Thyroid gland (tissue), 4 donors: ENCODE data around the gene CDK5. TPM values are rescaled to one million over a fixed set of nuclear protein-coding genes. Genes with fewer than 3 reads are reported as not detected.

Source experiments
- DNase-seq, 2 donors: peaks; one replicate each; pipeline ENCODE4 v3.0.0-alpha.2; 2019
- H3K27ac ChIP-seq, 3 donors: fragments of 200-600 bp; sonication (generic); 1 replicate in 2 of 3; 2 replicates in 1 of 3; pipeline ENCODE4 v1.5.1; 2016 to 2019; ENCODE audit warnings: mild to moderate bottlenecking in 1 of 3, moderate library complexity in 1 of 3
- H3K27me3 ChIP-seq: fragments of 200-600 bp; sonication (generic); one replicate; pipeline ENCODE4 v1.5.1; 2019
- H3K36me3 ChIP-seq, 2 donors: fragments of 200-600 bp; sonication (generic); one replicate each; pipeline ENCODE4 v1.5.1; 2016 to 2019
- H3K4me1 ChIP-seq, 2 donors: fragments of 200-600 bp; sonication (generic); one replicate each; pipeline ENCODE4 v1.5.1; 2017 to 2019
- H3K4me3 ChIP-seq, 3 donors: fragments of 200-600 bp; sonication (generic); replicated peaks in 1 of 3; 1 replicate in 2 of 3; 2 replicates in 1 of 3; pipeline ENCODE4 v1.5.1; 2016; ENCODE audit warnings: mild to moderate bottlenecking in 1 of 3
- H3K9me3 ChIP-seq: fragments of 200-600 bp; sonication (generic); one replicate; pipeline ENCODE4 v1.5.1; 2017
- CTCF ChIP-seq, 6 experiments: fragments of 200-600 bp in 3 of 6; fragments of 450-650 bp in 3 of 6; sonication (generic) in 3 of 6; IDR thresholded peaks; one replicate each; pipeline ENCODE4 v1.5.1; 2016 to 2019; ENCODE audit warnings: antibody characterized with exemption in 6 of 6, mild to moderate bottlenecking in 2 of 6, inconsistent platforms in 1 of 6, moderate library complexity in 1 of 6
- POLR2A ChIP-seq, 2 donors: fragments of 450-650 bp; IDR thresholded peaks; one replicate each; pipeline ENCODE4 v1.6.1; 2017; ENCODE audit warnings: antibody characterized with exemption in 2 of 2, mild to moderate bottlenecking in 2 of 2, moderate library complexity in 1 of 2
- WGBS, 2 donors: methylation state at CpG; one replicate each; pipeline ENCODE4 v1.1.5; 2017; 5-methylcytosine and 5-hydroxymethylcytosine counted together
- intact Hi-C: fragments of 100-400 bp; cut with DNase I; formaldehyde crosslinking; loops from one replicate; pipeline ENCODE4 v1.15.1; 2023
- total RNA-seq, 4 donors: library from RNA; depleted of rRNA; stranded (reverse); fragments of >200 nt; gene quantifications; one replicate each; pipeline ENCODE4 v1.2.3, GENCODE V29; 2016

The CDK5 gene
- total RNA-seq, 4 donors from 2014 or later: 5.3 to 17.4 (median 9.6) TPM

GRCh38 chr7:151063212-151063561, 5.5 kb upstream of the CDK5 start:
- Histone ChIP-seq H3K4me3 (no peak overlapping the region), H3K27ac (peak overlapping the region in 1 of 3 donors; percentile 5), H3K27me3 (no peaks in the 10 kb centered on the region), H3K4me1 (peaks cover 26 to 36% of the 10 kb centered on the region in 2 donors), H3K36me3 (peaks cover 31 to 37% of the 10 kb centered on the region in 2 donors), H3K9me3 (no peaks in the 10 kb centered on the region)
- DNase-seq: no peak
- intact Hi-C loops: no loop called here
- 67 to 72% methylated on average over 3 to 6 of the region's 11 CpGs for WGBS, 2 donors
- TF ChIP-seq POLR2A (IDR thresholded peaks at IDR 0.05) (no peak), CTCF (IDR thresholded peaks at IDR 0.05) (no peak)

GRCh38 chr7:151062399-151063211, 4.9 kb upstream of the CDK5 start:
- intact Hi-C loops: no loop called here
- 64 to 70% methylated on average over 27 to 32 of the region's 43 CpGs for WGBS, 2 donors
- TF ChIP-seq CTCF (IDR thresholded peaks at IDR 0.05): no peak
- TF ChIP-seq POLR2A (IDR thresholded peaks at IDR 0.05): no peak
- peak overlapping the region in 1 of 3 donors; percentile 5 for H3K27ac ChIP-seq
- peaks cover 25 to 31% of the 10 kb centered on the region in 2 donors for H3K36me3 ChIP-seq
- no peaks in the 10 kb centered on the region for H3K9me3 ChIP-seq
- no peaks in the 10 kb centered on the region for H3K27me3 ChIP-seq
- DNase-seq: no peak
- no peak overlapping the region for H3K4me3 ChIP-seq
- H3K4me1 ChIP-seq: peaks cover 26 to 36% of the 10 kb centered on the region in 2 donors

- no peak overlapping the region for H3K4me3 ChIP-seq
- WGBS, 2 donors: 66 to 68% methylated on average over 4 to 10 of the region's 11 CpGs
- intact Hi-C loops: no loop called here
Measured at GRCh38 chr7:151062111-151062398, 4.4 kb upstream of the CDK5 start.

GRCh38 chr7:151061213-151062110, 3.8 kb upstream of the CDK5 start:
- intact Hi-C loops: no loop called here
- peak; percentile 75 to 90 for DNase-seq
- Histone ChIP-seq H3K36me3 (peaks cover 15 to 21% of the 10 kb centered on the region in 2 donors), H3K4me3 (no peak overlapping the region), H3K27me3 (no peaks in the 10 kb centered on the region), H3K27ac (peak overlapping the region; percentile 35 to 98 (median 58)), H3K4me1 (peaks cover 35 to 46% of the 10 kb centered on the region in 2 donors), H3K9me3 (no peaks in the 10 kb centered on the region)
- WGBS, 2 donors: 31 to 43% methylated on average over 32 to 33 of the region's 33 CpGs
- TF ChIP-seq CTCF (IDR thresholded peaks at IDR 0.05) (no peak), POLR2A (IDR thresholded peaks at IDR 0.05) (no peak)

More at GRCh38 chr7:151062111-151062398, 4.4 kb upstream of the CDK5 start:
- DNase-seq: no peak
- no peaks in the 10 kb centered on the region for H3K9me3 ChIP-seq
- peaks cover 31 to 40% of the 10 kb centered on the region in 2 donors for H3K4me1 ChIP-seq
- TF ChIP-seq CTCF (IDR thresholded peaks at IDR 0.05) (no peak), POLR2A (IDR thresholded peaks at IDR 0.05) (no peak)
- no peaks in the 10 kb centered on the region for H3K27me3 ChIP-seq
- peaks cover 20 to 27% of the 10 kb centered on the region in 2 donors for H3K36me3 ChIP-seq
- no peak overlapping the region for H3K27ac ChIP-seq
